Stomach (tissue), 9 donors: ENCODE results near the gene ANKRD11. TPM values are rescaled to one million over a fixed set of nuclear protein-coding genes. Genes with fewer than 3 reads are reported as not detected.
"Not testable (repeated sequence)": the region's sequence is repeated elsewhere in the genome, so short reads cannot be mapped to it uniquely, and the experiment has no call there.

Source experiments
- DNase-seq, 2 donors: peaks; one replicate each; pipeline versions ENCODE4 v3.0.0 to v3.0.0-alpha.2; 2013 to 2019
- H3K27ac ChIP-seq, 5 donors: fragments of 200-600 bp in 4 of 5; sonication (generic) in 4 of 5; one replicate each; pipeline ENCODE4 v1.5.1; 2013 to 2019; ENCODE audit warnings: mild to moderate bottlenecking in 1 of 5, moderate library complexity in 1 of 5
- H3K27me3 ChIP-seq, 3 donors: fragments of 200-600 bp; sonication (generic); one replicate each; pipeline ENCODE4 v1.5.1; 2017 to 2019; ENCODE audit warnings: mixed run types in 1 of 3
- H3K36me3 ChIP-seq, 4 donors: fragments of 200-600 bp; sonication (generic); 1 replicate in 3 of 4; 2 replicates in 1 of 4; pipeline ENCODE4 v1.5.1; 2016 to 2019
- H3K4me1 ChIP-seq, 4 donors: fragments of 200-600 bp; sonication (generic); one replicate each; pipeline ENCODE4 v1.5.1; 2016 to 2019
- H3K4me3 ChIP-seq, 4 donors: fragments of 200-600 bp; sonication (generic) in 3 of 4; one replicate each; pipeline ENCODE4 v1.5.1; 2016 to 2019; ENCODE audit warnings: mild to moderate bottlenecking in 1 of 4
- H3K9me3 ChIP-seq, 4 donors: fragments of 200-600 bp; sonication (generic); one replicate each; pipeline ENCODE4 v1.5.1; 2016 to 2019
- CTCF ChIP-seq, 7 experiments: fragments of 450-650 bp in 4 of 7; fragments of 200-600 bp in 3 of 7; sonication (generic) in 3 of 7; IDR thresholded peaks; one replicate each; pipeline ENCODE4 v1.5.1; 2016 to 2019; ENCODE audit warnings: antibody characterized with exemption in 7 of 7, control low read depth in 2 of 7, mild to moderate bottlenecking in 1 of 7
- EP300 ChIP-seq: sonication (generic); formaldehyde crosslinking; IDR thresholded peaks from one replicate; pipeline ENCODE4 v1.6.1; 2017; ENCODE audit warnings: antibody characterized with exemption
- POLR2A ChIP-seq, 4 donors: fragments of 450-650 bp; IDR thresholded peaks; one replicate each; pipeline ENCODE4 v1.6.1; 2016; ENCODE audit warnings: antibody characterized with exemption in 4 of 4, control low read depth in 2 of 4, mild to moderate bottlenecking in 1 of 4, moderate library complexity in 1 of 4
- POLR2AphosphoS5 ChIP-seq, 3 donors: sonication (generic); formaldehyde crosslinking; IDR thresholded peaks; one replicate each; pipeline ENCODE4 v1.6.1; 2016; ENCODE audit warnings: antibody characterized with exemption in 3 of 3
- WGBS, 5 donors: extraction: QIAGEN DNeasy Blood & Tissue Kit in 3 of 5; methylation state at CpG; one replicate each; pipeline versions ENCODE4 v1.1.5 to v1.1.7; 2013 to 2018; 5-methylcytosine and 5-hydroxymethylcytosine counted together
- intact Hi-C: fragments of 100-400 bp; cut with DNase I; formaldehyde crosslinking; loops from one replicate; pipeline ENCODE4 v1.15.1; 2023; ENCODE audit warnings: low total_unique reads
- polyA plus RNA-seq, 3 donors: library from polyadenylated mRNA; stranded (reverse); fragments of 200-250 nt; gene quantifications; one replicate each; pipeline ENCODE4 v1.2.3, GENCODE V29; 2013
- total RNA-seq, 5 donors: library from RNA; depleted of rRNA; stranded (reverse); fragments of >200 nt; gene quantifications; one replicate each; pipeline versions ENCODE4 v1.1.0 to v1.2.3, GENCODE V29; 2014 to 2016
- donor health status: healthy with polysubstance abuse.
- donor health status: Bipolar disorder and iron deficiency.
- donor health status: healthy.

The ANKRD11 gene
- total and polyA plus RNA-seq, 8 donors: 25.4 to 350 (median 88.7) TPM

GRCh38 chr16:89261691-89262563 is 228.4 kb downstream of the ANKRD11 start:
- Histone ChIP-seq H3K27ac (peak overlapping the region in 4 of 5 donors; percentile 24 to 67 (median 34)), H3K9me3 (peaks cover 0 to 15% (median 9%) of the 10 kb centered on the region in 4 donors), H3K27me3 (peaks cover 0 to 30% (median 9%) of the 10 kb centered on the region in 3 donors), H3K4me3 (peak overlapping the region in 1 of 4 donors; percentile 15), H3K36me3 (peaks cover 6 to 27% (median 25%) of the 10 kb centered on the region in 4 donors), H3K4me1 (peaks cover 7 to 20% (median 12%) of the 10 kb centered on the region in 4 donors)
- DNase-seq: peak in 1 of 2 donors; percentile 40
- intact Hi-C loops: no loop called here
- WGBS, 5 donors: 66 to 83% (median 76%) methylated on average over 24 to 30 of the region's 30 CpGs
- no peak for TF ChIP-seq POLR2A (IDR thresholded peaks at IDR 0.05)
- TF ChIP-seq CTCF (IDR thresholded peaks at IDR 0.05): no peak
- no peak for TF ChIP-seq POLR2AphosphoS5 (IDR thresholded peaks at IDR 0.05)
- no peak for TF ChIP-seq EP300

DNA sequence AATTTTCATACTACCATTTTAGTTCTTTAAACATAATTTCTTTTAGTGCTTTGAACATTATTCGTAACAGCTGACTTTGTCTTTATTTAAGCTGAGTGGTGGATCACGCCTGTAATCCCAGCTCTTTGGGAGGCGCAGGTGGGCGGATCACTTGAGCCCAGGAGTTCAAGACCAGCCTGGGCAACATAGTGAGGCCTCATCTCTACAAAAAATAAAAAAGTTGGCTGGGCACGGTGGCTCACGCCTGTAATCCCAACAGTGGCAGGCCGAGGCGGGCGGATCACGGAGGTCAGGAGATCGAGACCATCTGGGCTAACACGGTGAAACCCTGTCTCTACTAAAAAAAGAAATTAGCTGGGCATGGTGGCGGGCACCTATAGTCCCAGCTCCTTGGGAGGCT is 230.5 kb downstream of the ANKRD11 start:
- peaks cover 0 to 46% (median 9%) of the 10 kb centered on the region in 3 donors for H3K27me3 ChIP-seq
- H3K36me3 ChIP-seq, H3K27ac ChIP-seq, DNase-seq, H3K4me3 ChIP-seq, intact Hi-C loops: not testable (repeated sequence)
- peaks cover 0 to 15% (median 9%) of the 10 kb centered on the region in 4 donors for H3K9me3 ChIP-seq
- peaks cover 13 to 26% (median 19%) of the 10 kb centered on the region in 4 donors for H3K4me1 ChIP-seq
- 91 to 95% (median 92%) methylated on average over 13 of the region's 13 CpGs for WGBS, 5 donors

GRCh38 chr16:89257757-89258465 is 232.4 kb downstream of the ANKRD11 start:
- no peak for DNase-seq
- TF ChIP-seq CTCF (IDR thresholded peaks at IDR 0.05): no peak
- TF ChIP-seq POLR2A (IDR thresholded peaks at IDR 0.05): no peak
- no peak for TF ChIP-seq POLR2AphosphoS5 (IDR thresholded peaks at IDR 0.05)
- no peak for TF ChIP-seq EP300
- Histone ChIP-seq H3K9me3 (peaks cover 0 to 12% (median 7%) of the 10 kb centered on the region in 4 donors), H3K27me3 (peaks cover 0 to 46% (median 9%) of the 10 kb centered on the region in 3 donors), H3K36me3 (no peaks in the 10 kb centered on the region), H3K4me3 (peak overlapping the region in 2 of 4 donors; percentile 34 to 57), H3K4me1 (peaks cover 13 to 26% (median 19%) of the 10 kb centered on the region in 4 donors), H3K27ac (no peak overlapping the region)
- 70 to 78% (median 71%) methylated on average over 17 to 18 of the region's 18 CpGs for WGBS, 5 donors
- intact Hi-C loops: no loop called here

- peaks cover 13 to 26% (median 19%) of the 10 kb centered on the region in 4 donors for H3K4me1 ChIP-seq
- peak overlapping the region; percentile 30 to 57 (median 33) for H3K4me3 ChIP-seq
- H3K9me3 ChIP-seq: peaks cover 0 to 6% (median under 1%) of the 10 kb centered on the region in 4 donors
- DNase-seq: peak in 1 of 2 donors; percentile 55
- TF ChIP-seq EP300: no peak
- TF ChIP-seq POLR2AphosphoS5 (IDR thresholded peaks at IDR 0.05): no peak
- TF ChIP-seq CTCF (IDR thresholded peaks at IDR 0.05): no peak
- TF ChIP-seq POLR2A (IDR thresholded peaks at IDR 0.05): no peak
- H3K36me3 ChIP-seq: no peaks in the 10 kb centered on the region
- WGBS, 5 donors: 2 to 6% (median 4%) methylated on average over 15 to 44 of the region's 44 CpGs
- H3K27me3 ChIP-seq: peaks cover 0 to 46% (median 9%) of the 10 kb centered on the region in 3 donors
- H3K27ac ChIP-seq: peak overlapping the region in 3 of 5 donors; percentile 15 to 45 (median 37)
- intact Hi-C loops: no loop called here
Measured at GRCh38 chr16:89257281-89257731, 233.1 kb downstream of the ANKRD11 start.
